Measurements from ENCODE around the gene SULT1B1.

The SULT1B1 gene

DNA sequence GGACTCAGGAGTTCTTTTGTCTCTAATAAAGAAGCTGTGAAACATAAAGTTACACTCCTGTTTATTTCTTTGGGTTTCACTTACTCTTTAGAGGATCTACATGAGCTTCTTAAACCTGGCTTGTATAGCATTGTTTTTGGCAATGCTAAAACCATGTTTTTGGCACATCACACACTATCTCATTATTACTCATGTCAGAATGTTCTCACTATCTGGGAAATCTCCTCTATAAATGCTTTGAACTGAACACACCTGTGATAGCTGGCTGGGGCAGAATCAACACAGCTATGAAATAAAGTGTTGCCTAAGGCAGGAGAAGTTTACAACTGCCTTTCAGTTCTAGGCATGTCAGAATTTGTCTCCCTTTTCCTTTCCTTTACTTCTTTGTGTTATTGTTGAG lies 52.6 kb downstream of the SULT1B1 start:
- TF ChIP-seq CTCF (conservative IDR thresholded peaks at IDR 0.05; ENCODE audit: low read depth, low read length), result no peak
- H3K4me3 ChIP-seq (ENCODE audit: low read length), result no peak overlapping the region
- DNase-seq (ENCODE audit: low read depth), result no peak

DNA sequence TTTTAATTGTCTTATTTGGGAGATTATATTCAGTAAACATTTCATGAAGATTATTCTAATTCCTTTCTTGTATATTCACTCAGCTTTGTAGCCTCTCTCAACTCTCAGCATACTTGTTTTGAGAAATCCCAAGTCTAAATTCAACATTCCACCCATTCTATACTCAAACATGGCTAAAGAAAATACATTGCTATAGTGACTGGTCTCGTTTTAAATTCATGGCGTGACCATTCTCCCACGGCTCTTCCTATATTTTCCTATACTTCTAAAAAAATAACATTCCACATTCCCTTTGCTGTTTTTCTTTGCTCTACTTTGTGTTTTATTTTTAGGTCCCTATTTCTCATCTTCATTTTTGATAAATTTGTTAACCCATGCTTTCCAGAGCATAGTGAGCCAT lies 58.2 kb downstream of the SULT1B1 start:
- TF ChIP-seq CTCF (conservative IDR thresholded peaks at IDR 0.05; ENCODE audit: low read depth, low read length), result no peak
- no peak overlapping the region for H3K4me3 ChIP-seq (ENCODE audit: low read length)
- no peak for DNase-seq (ENCODE audit: low read depth)

DNA sequence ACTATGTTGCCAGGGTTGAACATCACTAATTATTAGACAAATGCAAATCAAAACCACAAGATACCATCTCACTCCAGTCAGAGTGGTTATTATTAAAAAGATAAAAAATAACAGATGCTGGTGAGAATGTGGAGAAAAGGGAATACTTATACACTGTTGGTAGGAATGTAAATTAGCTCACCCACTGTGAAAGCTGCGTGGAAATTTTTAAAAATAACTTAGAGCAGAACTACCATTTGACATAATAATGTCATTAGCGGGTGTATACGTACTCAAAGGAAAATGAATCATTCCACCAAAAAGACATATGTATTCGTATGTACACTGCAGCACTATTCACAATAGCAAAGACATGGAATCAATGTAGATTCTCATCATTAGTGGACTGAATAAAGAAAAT lies 58.7 kb downstream of the SULT1B1 start:
- no peak for DNase-seq (ENCODE audit: low read depth)
- TF ChIP-seq CTCF (conservative IDR thresholded peaks at IDR 0.05; ENCODE audit: low read depth, low read length), result no peak
- no peak overlapping the region for H3K4me3 ChIP-seq (ENCODE audit: low read length)

GRCh38 chr4:69697536-69698242 lies 62.7 kb downstream of the SULT1B1 start:
- no peak for TF ChIP-seq CTCF (conservative IDR thresholded peaks at IDR 0.05; ENCODE audit: low read depth, low read length)
- no peak overlapping the region for H3K4me3 ChIP-seq (ENCODE audit: low read length)
- no peak for DNase-seq (ENCODE audit: low read depth)

DNA sequence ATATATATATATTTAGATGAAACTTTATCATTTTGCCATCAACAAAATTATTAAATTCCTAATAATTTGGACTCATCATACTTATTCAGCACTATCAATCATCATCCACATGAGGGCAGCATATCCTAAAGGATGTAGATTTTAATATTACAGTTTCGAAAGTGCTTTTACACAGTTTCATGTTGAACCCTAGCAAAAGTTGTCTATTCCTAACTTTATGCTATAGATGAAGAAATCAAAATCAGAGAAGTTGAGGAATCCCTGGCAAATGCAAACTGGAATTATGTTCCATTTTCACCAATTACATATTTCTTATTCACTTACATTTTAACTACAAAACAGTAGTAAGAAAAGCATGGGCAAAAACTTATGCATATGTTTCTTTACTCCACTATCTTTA lies 70.8 kb downstream of the SULT1B1 start:
- H3K4me3 ChIP-seq (ENCODE audit: low read length), result no peak overlapping the region
- peak; percentile 5 for DNase-seq (ENCODE audit: low read depth)
- peak; percentile 51 for TF ChIP-seq CTCF (conservative IDR thresholded peaks at IDR 0.05; ENCODE audit: low read depth, low read length)

DNA sequence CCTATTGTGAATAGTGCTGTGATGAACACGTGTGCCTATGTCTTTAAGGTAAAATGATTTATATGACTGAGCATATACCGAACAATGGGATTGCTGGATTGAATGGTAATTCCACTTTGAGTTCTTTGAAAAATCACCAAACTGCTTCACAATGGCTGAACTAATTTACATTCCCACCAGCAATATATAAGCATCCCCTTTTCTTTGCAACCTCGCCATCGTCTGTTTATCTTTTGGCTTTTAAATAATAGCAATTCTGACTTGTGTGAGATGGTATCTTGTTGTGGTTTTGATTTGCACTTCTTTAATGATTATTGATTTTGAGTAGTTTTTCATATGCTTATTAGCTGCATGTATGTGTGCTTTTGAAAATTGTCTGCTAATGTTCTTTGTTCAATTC lies 75.6 kb downstream of the SULT1B1 start:
- no peak overlapping the region for H3K4me3 ChIP-seq (ENCODE audit: low read length)
- TF ChIP-seq CTCF (conservative IDR thresholded peaks at IDR 0.05; ENCODE audit: low read depth, low read length), result no peak
- DNase-seq (ENCODE audit: low read depth), result no peak
